ENCODE measurements around the gene TMEM259.

DNA sequence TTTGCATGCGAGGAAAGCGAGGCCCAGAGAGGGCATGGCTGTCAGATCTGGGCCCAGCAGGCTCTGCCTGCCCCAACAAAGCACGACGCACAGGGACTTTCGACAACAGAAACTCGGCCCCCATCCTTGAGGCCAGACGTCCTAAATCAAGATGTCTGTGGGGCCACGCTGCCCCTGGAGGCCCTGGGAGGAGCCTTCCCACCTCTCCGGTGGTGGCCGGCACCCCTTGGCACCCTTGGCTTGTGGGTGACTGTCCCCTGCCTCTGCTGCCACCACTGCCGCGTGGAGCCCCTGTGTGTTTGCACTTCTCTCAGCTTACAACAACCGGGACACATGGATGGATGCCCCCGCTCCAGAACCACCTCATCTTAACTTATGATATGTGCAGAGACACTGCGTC is 32.4 kb downstream of the TMEM259 start:
- TF ChIP-seq, protein P1, sequence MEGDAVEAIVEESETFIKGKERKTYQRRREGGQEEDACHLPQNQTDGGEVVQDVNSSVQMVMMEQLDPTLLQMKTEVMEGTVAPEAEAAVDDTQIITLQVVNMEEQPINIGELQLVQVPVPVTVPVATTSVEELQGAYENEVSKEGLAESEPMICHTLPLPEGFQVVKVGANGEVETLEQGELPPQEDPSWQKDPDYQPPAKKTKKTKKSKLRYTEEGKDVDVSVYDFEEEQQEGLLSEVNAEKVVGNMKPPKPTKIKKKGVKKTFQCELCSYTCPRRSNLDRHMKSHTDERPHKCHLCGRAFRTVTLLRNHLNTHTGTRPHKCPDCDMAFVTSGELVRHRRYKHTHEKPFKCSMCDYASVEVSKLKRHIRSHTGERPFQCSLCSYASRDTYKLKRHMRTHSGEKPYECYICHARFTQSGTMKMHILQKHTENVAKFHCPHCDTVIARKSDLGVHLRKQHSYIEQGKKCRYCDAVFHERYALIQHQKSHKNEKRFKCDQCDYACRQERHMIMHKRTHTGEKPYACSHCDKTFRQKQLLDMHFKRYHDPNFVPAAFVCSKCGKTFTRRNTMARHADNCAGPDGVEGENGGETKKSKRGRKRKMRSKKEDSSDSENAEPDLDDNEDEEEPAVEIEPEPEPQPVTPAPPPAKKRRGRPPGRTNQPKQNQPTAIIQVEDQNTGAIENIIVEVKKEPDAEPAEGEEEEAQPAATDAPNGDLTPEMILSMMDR (IDR thresholded peaks at IDR 0.05; ENCODE audit: extremely low read depth in 1 of 2, insufficient read depth in 1 of 2, low read depth in 1 of 2, low read length in 2 of 2): no peak
- no peak for TF ChIP-seq POLR2A (IDR thresholded peaks at IDR 0.05; ENCODE audit: low read depth, low read length)
- TF ChIP-seq, protein P2, sequence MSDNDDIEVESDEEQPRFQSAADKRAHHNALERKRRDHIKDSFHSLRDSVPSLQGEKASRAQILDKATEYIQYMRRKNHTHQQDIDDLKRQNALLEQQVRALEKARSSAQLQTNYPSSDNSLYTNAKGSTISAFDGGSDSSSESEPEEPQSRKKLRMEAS (IDR thresholded peaks at IDR 0.05; ENCODE audit: insufficient read depth, insufficient read length): no peak
- TF ChIP-seq POLR2AphosphoS5 (IDR thresholded peaks at IDR 0.05; ENCODE audit: insufficient read depth, low read depth, low read length): no peak
- TF ChIP-seq FOS (IDR thresholded peaks at IDR 0.05; ENCODE audit: borderline replicate concordance, insufficient read depth, low read length): no peak
- TF ChIP-seq EZH2 (IDR thresholded peaks at IDR 0.05; ENCODE audit: borderline replicate concordance, low read depth, low read length, severe bottlenecking): no peak
- TF ChIP-seq GATA2 (IDR thresholded peaks at IDR 0.05; ENCODE audit: insufficient read depth, insufficient read length, low read depth, low read length): no peak
